ENCODE measurements around the gene ITPKC. TPM values are rescaled to one million over a fixed set of nuclear protein-coding genes. Genes with fewer than 3 reads are reported as not detected.

ITPKC gene
- total RNA-seq, 1 donor from 2014 or later, result 10.9 TPM

GRCh38 chr19:40744554-40745401 is 27.9 kb downstream of the ITPKC start:
- peaks cover 32% of the 10 kb centered on the region for H3K4me1 Mint-ChIP-seq (ENCODE audit: unreplicated experiment)
- no peaks in the 10 kb centered on the region for H3K9me3 Mint-ChIP-seq (ENCODE audit: unreplicated experiment)
- no peak for TF ChIP-seq CTCF (IDR thresholded peaks at IDR 0.05)
- DNase-seq (ENCODE audit: extremely low spot score, unreplicated experiment), result no peak
- H3K4me3 Mint-ChIP-seq (ENCODE audit: unreplicated experiment), result peak overlapping the region; percentile 32
- no peaks in the 10 kb centered on the region for H3K36me3 Mint-ChIP-seq (ENCODE audit: unreplicated experiment)
- no peaks in the 10 kb centered on the region for H3K27me3 Mint-ChIP-seq (ENCODE audit: unreplicated experiment)
- H3K27ac Mint-ChIP-seq (ENCODE audit: unreplicated experiment), result peak overlapping the region; percentile 93

- Mint-ChIP-seq H3K9me3 (ENCODE audit: unreplicated experiment) (no peaks in the 10 kb centered on the region), H3K4me3 (ENCODE audit: unreplicated experiment) (peak overlapping the region; percentile 32), H3K36me3 (ENCODE audit: unreplicated experiment) (no peaks in the 10 kb centered on the region), H3K27me3 (ENCODE audit: unreplicated experiment) (no peaks in the 10 kb centered on the region), H3K4me1 (ENCODE audit: unreplicated experiment) (peaks cover 37% of the 10 kb centered on the region), H3K27ac (ENCODE audit: unreplicated experiment) (peak overlapping the region; percentile 93)
- no peak for TF ChIP-seq CTCF (IDR thresholded peaks at IDR 0.05)
- DNase-seq (ENCODE audit: extremely low spot score, unreplicated experiment), result no peak
These were observed 28.5 kb downstream of the ITPKC start for GRCh38 chr19:40745402-40745780.

GRCh38 chr19:40747536-40747935 is 30.6 kb downstream of the ITPKC start:
- H3K27me3 Mint-ChIP-seq (ENCODE audit: unreplicated experiment), result no peaks in the 10 kb centered on the region
- no peak overlapping the region for H3K27ac Mint-ChIP-seq (ENCODE audit: unreplicated experiment)
- no peak for DNase-seq (ENCODE audit: extremely low spot score, unreplicated experiment)
- H3K36me3 Mint-ChIP-seq (ENCODE audit: unreplicated experiment), result peaks cover under 1% of the 10 kb centered on the region
- TF ChIP-seq CTCF (IDR thresholded peaks at IDR 0.05), result no peak
- H3K4me1 Mint-ChIP-seq (ENCODE audit: unreplicated experiment), result peaks cover 45% of the 10 kb centered on the region
- H3K4me3 Mint-ChIP-seq (ENCODE audit: unreplicated experiment), result no peak overlapping the region
- no peaks in the 10 kb centered on the region for H3K9me3 Mint-ChIP-seq (ENCODE audit: unreplicated experiment)

- DNase-seq (ENCODE audit: extremely low spot score, unreplicated experiment), result peak; percentile 100
- Mint-ChIP-seq H3K4me3 (ENCODE audit: unreplicated experiment) (peak within 1 kb of the TSS; percentile 92), H3K36me3 (ENCODE audit: unreplicated experiment) (peaks cover 9% of the 10 kb centered on the region), H3K9me3 (ENCODE audit: unreplicated experiment) (no peaks in the 10 kb centered on the region), H3K4me1 (ENCODE audit: unreplicated experiment) (peaks cover 47% of the 10 kb centered on the region), H3K27me3 (ENCODE audit: unreplicated experiment) (no peaks in the 10 kb centered on the region), H3K27ac (ENCODE audit: unreplicated experiment) (peak within 1 kb of the TSS; percentile 94)
- no peak for TF ChIP-seq CTCF (IDR thresholded peaks at IDR 0.05)
These were observed 33.4 kb downstream of the ITPKC start, which contains the start of gene ACTMAP for GRCh38 chr19:40750058-40750873. Gene ACTMAP, minus strand, starts transcription at chr19:40750477. Its CDS starts 674 bp downstream, at chr19:40749803.

All from osteocyte (in vitro differentiated cells).